ENCODE data around the gene PKHD1. TPM values are rescaled to one million over a fixed set of nuclear protein-coding genes. Genes with fewer than 3 reads are reported as not detected.

The PKHD1 gene
- total and polyA plus RNA-seq, 2 of the 8 experiments (the other 6 are each of a cell fraction or from before 2014, with no cell fraction given): 0.06 to 0.09 TPM

DNA sequence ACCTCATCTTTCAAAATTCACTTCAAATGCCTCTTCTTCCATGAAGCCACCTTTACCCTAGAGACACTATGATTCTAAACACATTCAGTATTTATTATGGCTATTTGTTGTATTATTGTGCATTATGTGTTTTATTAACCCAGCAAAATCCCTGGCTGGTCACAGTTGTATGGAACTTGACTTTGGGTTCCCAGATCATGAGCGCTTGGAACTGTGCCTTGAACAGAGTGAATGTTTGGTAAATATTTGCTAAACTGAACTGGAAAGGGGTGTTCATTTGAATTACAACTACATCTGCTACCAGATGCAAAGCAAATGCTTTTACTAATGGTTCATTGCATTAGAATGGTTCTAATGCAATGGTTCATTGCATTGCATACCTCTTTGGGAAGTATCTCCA is 259.8 kb downstream of the PKHD1 start:
- Histone ChIP-seq H2AK5ac (ENCODE audit: low read depth, low read length) (no peak overlapping the region), H3K4me3 (ENCODE audit: extremely low read depth in 1 of 4, insufficient read depth in 2 of 4, low read depth in 3 of 4, low read length in 4 of 4) (no peak overlapping the region; a peak in 1 of 8 replicates), H3K79me1 (ENCODE audit: low read depth, low read length) (no peaks in the 10 kb centered on the region), H3K4me2 (ENCODE audit: insufficient read depth in 1 of 2, low read depth in 2 of 2, low read length in 2 of 2) (0 out of 4 replicates have a peak overlapping the region, but pooled peaks of 1 of the 2 experiments have one; percentile 19), H3K79me2 (ENCODE audit: control insufficient read depth in 1 of 2, insufficient read depth in 2 of 2, low read length in 2 of 2) (no peaks in the 10 kb centered on the region), H3K27me3 (replicated peaks in 1 of 4; ENCODE audit: control insufficient read depth in 3 of 4, extremely low read depth in 1 of 4, insufficient read depth in 3 of 4, low read length in 3 of 4) (no peaks in the 10 kb centered on the region), H3K56ac (replicated peaks; ENCODE audit: insufficient read length, low read depth, low read length) (no peak overlapping the region), H3K18ac (ENCODE audit: extremely low read depth, low read length) (no peak overlapping the region), H3K27ac (ENCODE audit: low read depth, low read length) (no peak overlapping the region), H4K8ac (ENCODE audit: extremely low read depth, insufficient read depth, low read length) (no peak overlapping the region), H2BK120ac (replicated peaks; ENCODE audit: low read depth, low read length) (no peak overlapping the region), H2BK12ac (ENCODE audit: low read depth, low read length) (no peak overlapping the region), H3K9ac (replicated peaks in 1 of 4; ENCODE audit: extremely low read depth in 1 of 4, low read depth in 3 of 4, low read length in 3 of 4) (no peak overlapping the region), H2BK15ac (ENCODE audit: low read length) (no peak overlapping the region), H4K20me1 (replicated peaks in 1 of 2; ENCODE audit: control insufficient read depth in 1 of 2, insufficient read depth in 2 of 2, low read length in 2 of 2) (no peaks in the 10 kb centered on the region), H2BK5ac (ENCODE audit: low read depth, low read length) (no peak overlapping the region), H3K36me3 (ENCODE audit: control insufficient read depth in 2 of 4, insufficient read depth in 4 of 4, low read length in 3 of 4) (no peaks in the 10 kb centered on the region), H3K23me2 (ENCODE audit: low read depth, low read length) (no peaks in the 10 kb centered on the region), H3K23ac (ENCODE audit: insufficient read length) (no peak overlapping the region), H3K4ac (replicated peaks; ENCODE audit: insufficient read length, low read depth, low read length) (no peak overlapping the region), H3K4me1 (replicated peaks in 1 of 4; ENCODE audit: control insufficient read depth in 3 of 4, insufficient read depth in 4 of 4, low read length in 3 of 4) (peaks cover 0 to 4% (median 0%) of the 10 kb centered on the region in 4 experiments; a peak in 1 of 7 replicates), H4K5ac (ENCODE audit: insufficient read length, low read depth, low read length) (no peak overlapping the region), H2AFZ (ENCODE audit: low read length) (no peak overlapping the region), H4K91ac (replicated peaks; ENCODE audit: insufficient read length, low read length) (no peak overlapping the region), H3K9me3 (ENCODE audit: insufficient read depth in 2 of 2, low read depth in 1 of 2, low read length in 1 of 2) (no peaks in the 10 kb centered on the region), H2BK20ac (ENCODE audit: low read length) (no peak overlapping the region), H3K14ac (ENCODE audit: insufficient read length) (no peak overlapping the region)
- POLR2A ChIA-PET (ENCODE audit: partially characterized antibody): no interaction called here
- CTCF ChIA-PET (ENCODE audit: partially characterized antibody): no interaction called here
- no peak for FAIRE-seq
- DNase-seq (ENCODE audit: low read depth in 1 of 2, low spot score in 2 of 2): no peak
- 82% methylated on average over 1 of the region's 1 CpG; no CpG with 5 or more reads in 1 of the 2 experiments for WGBS, 2 experiments (ENCODE audit: extremely low coverage in 1 of 2, insufficient coverage in 1 of 2, insufficient read length in 1 of 2, insufficient replicate concordance in 2 of 2, low coverage in 1 of 2, low lambda C conversion rate in 2 of 2, missing lambda C conversion rate in 1 of 2)
- no peak for TF ChIP-seq BACH1 (IDR thresholded peaks at IDR 0.05; ENCODE audit: low read length)
- no peak for TF ChIP-seq CREB1 (IDR thresholded peaks at IDR 0.05)
- TF ChIP-seq CTBP2 (IDR thresholded peaks at IDR 0.05; ENCODE audit: borderline replicate concordance, insufficient read depth, insufficient read length, low read length): no peak
- no peak for TF ChIP-seq KDM5A (IDR thresholded peaks at IDR 0.05; ENCODE audit: low read length)
- TF ChIP-seq CBX8 (IDR thresholded peaks at IDR 0.05; ENCODE audit: borderline replicate concordance, low read depth, low read length): no peak
- TF ChIP-seq CEBPB (IDR thresholded peaks at IDR 0.05; ENCODE audit: low read depth, low read length): no peak
- no peak for TF ChIP-seq HDAC6 (IDR thresholded peaks at IDR 0.05; ENCODE audit: low read depth, low read length)
- TF ChIP-seq RNF2 (IDR thresholded peaks at IDR 0.05; ENCODE audit: borderline replicate concordance, low read depth, low read length, missing control alignments, poor library complexity, severe bottlenecking): no peak
- TF ChIP-seq SIX5 (IDR thresholded peaks at IDR 0.05; ENCODE audit: low read depth, low read length): no peak
- TF ChIP-seq SP4 (IDR thresholded peaks at IDR 0.05; ENCODE audit: low read length): no peak

Measured in H1 (cell line).